Neural cell (in vitro differentiated cells): ENCODE results near the gene CLC.

Experiments used
- POLR2AphosphoS5 ChIP-seq: IDR thresholded peaks from 2 replicates; pipeline ENCODE4 v1.6.1; 2012
- RAD21 ChIP-seq: fragments of 450-650 bp; conservative IDR thresholded peaks from 2 replicates; pipeline ENCODE4 v1.6.1; 2014; ENCODE audit warnings: antibody characterized with exemption, mild to moderate bottlenecking, moderate library complexity
- TF ChIP-seq, protein P1 (sequence below): fragments of 450-650 bp; IDR thresholded peaks from 2 replicates; pipeline ENCODE4 v1.5.1; 2014; ENCODE audit warnings: antibody characterized with exemption, mild to moderate bottlenecking, moderate library complexity; ENCODE audit not compliant: poor library complexity, severe bottlenecking

GRCh38 chr19:39704181-39705044 is 33.4 kb downstream of the CLC start, which contains the start of gene LGALS14:
- TF ChIP-seq, protein P1, sequence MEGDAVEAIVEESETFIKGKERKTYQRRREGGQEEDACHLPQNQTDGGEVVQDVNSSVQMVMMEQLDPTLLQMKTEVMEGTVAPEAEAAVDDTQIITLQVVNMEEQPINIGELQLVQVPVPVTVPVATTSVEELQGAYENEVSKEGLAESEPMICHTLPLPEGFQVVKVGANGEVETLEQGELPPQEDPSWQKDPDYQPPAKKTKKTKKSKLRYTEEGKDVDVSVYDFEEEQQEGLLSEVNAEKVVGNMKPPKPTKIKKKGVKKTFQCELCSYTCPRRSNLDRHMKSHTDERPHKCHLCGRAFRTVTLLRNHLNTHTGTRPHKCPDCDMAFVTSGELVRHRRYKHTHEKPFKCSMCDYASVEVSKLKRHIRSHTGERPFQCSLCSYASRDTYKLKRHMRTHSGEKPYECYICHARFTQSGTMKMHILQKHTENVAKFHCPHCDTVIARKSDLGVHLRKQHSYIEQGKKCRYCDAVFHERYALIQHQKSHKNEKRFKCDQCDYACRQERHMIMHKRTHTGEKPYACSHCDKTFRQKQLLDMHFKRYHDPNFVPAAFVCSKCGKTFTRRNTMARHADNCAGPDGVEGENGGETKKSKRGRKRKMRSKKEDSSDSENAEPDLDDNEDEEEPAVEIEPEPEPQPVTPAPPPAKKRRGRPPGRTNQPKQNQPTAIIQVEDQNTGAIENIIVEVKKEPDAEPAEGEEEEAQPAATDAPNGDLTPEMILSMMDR, result no peak
- TF ChIP-seq POLR2AphosphoS5, result no peak
- no peak for TF ChIP-seq RAD21
